HG02642 (cell line): ENCODE data around the gene LMX1B.
"Not testable (repeated sequence)": the region's sequence is repeated elsewhere in the genome, so short reads cannot be mapped to it uniquely, and the experiment has no call there.

Experiments used
- ATAC-seq: cut with Tn5 transposase; IDR thresholded peaks from one replicate; pipeline ENCODE4 v1.9.1; 2021; ENCODE audit warnings: mild to moderate bottlenecking; ENCODE audit not compliant: unreplicated experiment, poor library complexity

Gene LMX1B

DNA sequence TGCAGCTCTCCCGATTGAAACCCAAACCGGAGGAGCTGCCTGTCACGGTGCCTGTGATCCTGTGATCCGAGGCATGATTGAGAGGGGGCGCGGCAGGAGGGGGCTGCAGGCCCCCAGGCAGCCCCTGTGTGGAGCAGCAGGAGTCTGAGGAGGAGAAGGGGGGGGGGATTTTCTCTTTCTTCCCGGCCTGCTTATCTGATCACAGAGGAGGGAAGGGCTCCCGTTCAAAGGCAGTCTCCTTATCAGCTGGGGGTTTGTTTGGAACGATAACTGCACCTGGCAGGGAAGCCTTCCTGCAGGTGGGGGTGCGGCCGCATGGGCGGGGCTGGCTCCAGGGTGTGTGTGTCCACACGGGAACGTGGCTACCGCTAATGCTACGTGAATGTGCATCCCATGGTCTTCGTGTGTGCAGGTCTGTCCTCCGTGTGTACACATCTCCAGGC lies 38.4 kb downstream of the LMX1B start:
- ATAC-seq, result no peak

- ATAC-seq, result no peak
Measured at GRCh38 chr9:126654124-126654523, 40.4 kb downstream of the LMX1B start.

DNA sequence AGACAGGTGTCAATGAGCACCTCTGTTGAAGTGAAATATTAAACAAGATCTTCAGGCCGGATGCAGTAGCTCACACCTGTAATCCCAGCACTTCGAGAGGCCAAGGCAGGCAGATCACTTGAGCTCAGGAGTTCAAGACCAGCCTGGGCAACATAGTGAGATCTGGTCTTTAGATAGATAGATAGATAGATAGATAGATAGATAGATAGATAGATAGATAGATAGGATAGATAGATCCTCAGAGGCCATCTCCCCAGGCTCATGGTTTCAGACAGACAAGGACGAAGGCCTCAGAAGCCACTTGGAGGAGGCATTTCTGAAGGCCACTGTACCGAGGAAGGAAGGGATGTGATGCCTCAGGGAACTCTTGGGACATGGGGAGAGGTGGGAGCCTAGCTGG lies 42.5 kb downstream of the LMX1B start:
- not testable (repeated sequence) for ATAC-seq

DNA sequence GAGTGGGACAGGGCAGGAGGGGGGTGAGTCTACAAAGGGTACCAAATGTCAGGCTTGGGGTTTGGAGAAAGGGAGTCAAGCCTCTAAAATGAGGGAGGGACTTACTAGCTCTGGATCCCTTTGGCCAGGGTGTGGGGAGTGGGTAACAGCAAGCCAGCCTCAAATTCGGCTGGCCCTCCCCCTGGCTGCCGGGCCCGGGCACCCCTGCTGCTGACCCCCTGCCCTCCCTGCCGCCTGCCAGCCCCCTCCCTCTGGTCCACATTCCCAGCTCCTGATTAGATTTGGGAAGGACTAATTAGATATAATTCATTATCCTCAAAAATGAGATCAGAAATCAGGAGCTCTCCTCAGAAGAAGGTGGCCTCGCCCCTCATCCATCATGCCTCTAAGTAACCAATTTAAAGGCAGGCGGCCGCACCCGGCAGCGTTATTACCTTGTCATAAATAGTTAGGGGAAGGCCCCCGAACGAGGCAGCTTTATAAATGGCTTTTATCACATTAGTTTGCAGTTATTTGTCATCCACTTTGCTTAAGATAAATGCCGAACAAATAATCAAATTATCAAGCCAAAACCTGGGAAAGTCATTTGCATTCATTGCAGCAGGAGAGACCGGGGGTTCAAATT lies 44.6 kb downstream of the LMX1B start:
- ATAC-seq, result no peak

GRCh38 chr9:126658956-126659555 lies 45.3 kb downstream of the LMX1B start:
- ATAC-seq, result no peak

GRCh38 chr9:126661122-126661520 lies 47.4 kb downstream of the LMX1B start:
- ATAC-seq, result no peak

DNA sequence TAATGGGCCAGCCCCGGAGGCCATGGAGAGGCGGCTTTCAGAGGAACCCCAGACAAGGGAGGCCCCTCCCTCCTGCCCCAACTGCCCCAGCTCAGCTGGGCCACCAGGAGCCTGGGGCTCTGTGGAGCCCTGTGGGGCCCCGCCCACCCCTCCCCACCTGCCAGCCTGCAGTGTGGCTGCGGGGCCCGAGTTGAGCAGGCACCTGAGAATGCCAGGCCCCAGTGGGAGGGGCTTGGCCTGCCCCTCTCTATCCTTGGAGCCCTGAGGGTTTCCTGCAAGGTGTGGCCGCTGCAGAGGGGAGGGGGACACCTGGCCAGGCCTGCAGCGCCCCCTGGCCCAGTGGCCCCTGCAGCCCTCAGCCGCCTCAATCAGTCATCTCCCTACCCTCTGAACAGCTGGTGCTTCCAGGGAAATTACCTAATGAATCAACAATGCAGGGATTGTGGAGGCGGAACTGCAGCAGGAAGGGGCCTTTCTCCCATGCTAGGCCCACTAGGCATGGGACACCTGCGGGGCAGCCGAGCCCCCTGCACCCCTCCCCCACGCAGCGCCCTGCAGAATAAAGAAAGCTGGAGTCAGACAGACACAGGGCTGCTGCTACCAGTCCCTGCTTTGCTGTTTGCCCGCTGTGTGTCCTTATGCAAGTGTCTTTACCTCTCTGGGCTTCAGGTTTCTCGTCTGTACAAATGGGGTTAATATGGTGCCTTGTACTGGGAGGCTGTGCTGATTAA lies 48.0 kb downstream of the LMX1B start:
- ATAC-seq, result no peak

DNA sequence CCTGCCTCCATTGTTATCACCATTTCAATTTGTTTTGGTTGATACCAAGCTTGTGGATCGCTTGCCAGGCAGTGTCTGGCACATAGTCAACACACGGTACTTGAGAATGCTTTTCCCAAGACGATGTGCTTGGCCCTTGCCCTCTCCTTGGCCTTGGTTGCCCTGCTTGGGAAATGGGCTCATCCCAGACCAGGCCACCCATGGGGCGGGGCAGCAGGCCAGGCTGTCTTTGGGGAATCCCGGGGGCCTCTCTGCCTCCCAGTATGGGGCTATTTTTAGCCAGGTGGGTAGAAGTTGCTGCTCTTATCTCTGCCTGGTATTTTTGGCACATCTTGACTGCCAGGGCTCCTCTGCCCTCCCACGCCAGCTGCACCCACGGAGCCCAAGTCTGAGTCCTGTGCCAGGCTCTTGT lies 49.9 kb downstream of the LMX1B start:
- ATAC-seq, result no peak

DNA sequence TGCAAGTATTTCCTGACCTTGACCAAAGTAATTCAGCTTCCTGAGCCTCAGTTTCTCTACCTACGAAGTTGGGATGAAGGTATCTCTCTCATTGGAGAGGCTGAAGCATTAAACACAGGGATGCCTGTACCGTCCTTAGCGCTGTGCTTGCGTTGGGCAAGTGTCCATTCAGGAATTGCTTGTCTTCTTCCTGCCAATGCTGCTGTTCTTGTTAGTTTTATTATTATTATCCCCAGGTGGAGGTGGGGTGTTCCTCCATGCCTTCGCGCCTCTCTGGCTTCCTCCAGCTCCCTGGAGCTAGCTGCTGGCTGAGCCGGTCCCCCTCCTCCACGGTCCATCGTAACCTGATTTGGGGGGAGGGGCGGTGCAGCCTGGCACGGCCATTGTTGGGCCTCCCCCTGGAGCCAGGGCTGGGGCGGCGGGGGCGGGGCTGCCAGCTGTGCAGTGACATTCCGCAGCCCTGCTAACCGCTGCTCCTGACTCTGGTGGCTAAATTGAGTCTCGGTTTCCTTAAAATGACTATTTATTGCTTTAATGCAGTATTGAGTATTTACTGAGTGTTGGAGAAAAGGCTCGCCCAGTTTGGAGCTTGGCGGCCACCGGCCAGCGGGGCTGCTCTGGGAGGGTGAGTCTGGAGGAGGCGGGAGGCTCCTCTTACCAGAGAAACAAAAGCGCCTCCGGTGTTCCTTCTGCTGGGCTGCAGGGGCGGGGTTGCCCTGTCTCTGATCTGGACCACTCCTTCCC lies 51.3 kb downstream of the LMX1B start:
- no peak for ATAC-seq

DNA sequence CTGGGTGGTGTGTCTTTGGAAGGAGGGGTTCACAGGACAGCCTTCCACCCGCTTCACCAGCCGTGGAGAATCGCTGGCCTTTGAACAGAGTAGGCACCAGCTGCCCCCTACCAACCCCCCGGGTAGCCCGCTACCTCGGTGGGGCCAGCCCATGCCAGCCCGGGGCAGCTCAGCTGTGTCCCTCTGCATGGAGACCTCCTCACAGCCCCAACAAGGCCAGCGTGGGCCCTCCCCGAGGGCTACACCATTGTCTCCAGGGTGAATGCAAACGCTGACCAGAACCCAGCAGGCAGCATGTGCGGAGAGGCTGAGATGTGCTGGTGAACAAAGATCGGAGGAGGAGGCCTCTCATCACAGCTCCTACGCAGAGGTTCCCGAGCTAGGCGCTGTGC lies 51.9 kb downstream of the LMX1B start:
- ATAC-seq, result no peak

DNA sequence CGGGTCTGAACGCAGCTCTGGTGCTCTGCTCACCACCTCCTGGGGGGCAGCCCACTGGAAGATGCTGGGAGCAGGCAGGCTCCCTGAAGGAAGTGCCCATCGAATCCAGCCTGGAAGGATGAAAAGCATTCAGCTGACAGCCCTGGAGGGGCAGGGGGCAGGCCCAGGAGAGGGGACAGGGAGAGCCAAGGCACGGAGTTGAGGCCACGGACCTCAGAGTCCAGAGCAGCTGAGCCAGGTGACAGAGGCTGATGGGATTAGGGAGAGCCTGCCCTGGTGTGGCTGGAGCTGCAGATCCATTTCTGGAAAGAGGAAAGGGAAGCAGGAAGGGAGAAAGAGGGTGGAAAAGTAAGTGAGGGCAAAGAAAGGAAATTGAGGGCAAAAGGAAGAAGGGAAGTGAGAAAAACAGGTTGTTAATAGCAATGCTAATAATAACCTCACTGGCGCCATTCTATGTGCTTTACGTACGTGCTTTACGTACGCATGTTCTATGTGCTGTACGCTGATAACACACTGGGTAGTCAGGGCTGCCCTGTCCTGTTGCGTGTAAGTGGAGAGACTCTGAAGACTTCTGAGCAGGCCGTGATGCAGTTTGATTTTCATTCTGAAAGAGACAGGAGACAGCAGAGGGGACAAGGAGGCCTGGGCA lies 52.6 kb downstream of the LMX1B start:
- ATAC-seq, result no peak

GRCh38 chr9:126667190-126668055 lies 53.7 kb downstream of the LMX1B start:
- ATAC-seq, result no peak

DNA sequence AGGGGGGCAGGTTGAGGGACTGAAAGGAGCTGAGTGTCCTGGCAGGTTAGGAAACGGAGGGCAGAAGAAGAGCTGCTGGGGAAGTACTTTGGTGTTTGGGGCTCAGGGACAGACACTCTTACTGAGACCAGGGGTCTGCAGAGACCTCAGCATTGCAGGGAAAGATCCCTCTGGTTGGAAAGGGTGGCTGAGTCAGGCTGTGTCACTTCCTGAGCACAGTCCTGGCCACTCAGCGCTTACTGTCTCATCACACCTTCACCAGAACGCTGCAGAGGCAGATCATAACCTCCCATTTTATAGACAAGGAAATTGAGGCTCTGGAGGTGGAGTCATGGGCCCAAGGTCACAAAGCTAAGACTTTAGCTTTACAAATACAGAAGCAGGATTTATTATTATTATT lies 54.3 kb downstream of the LMX1B start:
- no peak for ATAC-seq

- ATAC-seq, result no peak
Measured at GRCh38 chr9:126669108-126669507, 55.4 kb downstream of the LMX1B start.

DNA sequence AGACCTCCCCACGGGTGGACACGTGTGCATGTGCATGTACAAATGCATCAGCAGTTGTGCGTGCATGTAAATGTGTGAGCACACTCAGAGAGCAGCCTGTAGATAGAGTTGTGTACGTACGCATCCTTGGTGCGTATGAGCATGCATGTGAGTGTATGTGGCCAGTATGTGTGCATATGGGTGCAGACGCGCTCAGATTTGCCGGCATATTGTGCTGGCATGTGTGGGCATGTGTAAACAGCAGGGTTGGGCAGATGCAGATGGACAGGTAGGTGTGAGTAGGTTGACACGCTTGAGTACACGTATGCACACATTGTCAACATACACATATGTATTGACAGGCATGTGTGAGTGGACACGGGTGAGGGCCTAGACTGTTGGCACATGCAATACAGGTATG lies 56.5 kb downstream of the LMX1B start:
- no peak for ATAC-seq

DNA sequence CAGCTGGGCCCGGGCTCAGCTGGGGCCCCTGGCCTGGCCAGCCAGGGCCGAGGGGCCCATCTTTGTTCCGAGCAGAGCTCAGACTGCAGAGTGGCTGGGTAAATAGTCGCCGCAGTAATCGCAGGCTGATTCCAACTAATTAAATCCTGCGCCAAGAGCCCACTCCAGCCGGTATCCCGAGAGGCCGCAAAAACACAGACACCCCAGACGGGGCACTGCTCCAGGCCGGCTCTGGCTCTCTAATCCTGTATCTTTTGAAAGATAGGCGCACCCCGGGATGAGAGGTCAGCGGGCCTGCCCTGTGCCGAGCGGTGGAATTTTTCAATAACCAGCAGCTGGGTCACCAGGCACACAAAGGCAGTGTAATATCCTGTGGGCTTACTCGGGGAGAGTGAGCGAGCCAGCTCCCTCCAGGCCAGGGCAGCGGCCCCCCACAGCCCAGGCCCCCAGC lies 57.7 kb downstream of the LMX1B start:
- ATAC-seq, result no peak

GRCh38 chr9:126671983-126672382 lies 58.3 kb downstream of the LMX1B start:
- ATAC-seq, result no peak

DNA sequence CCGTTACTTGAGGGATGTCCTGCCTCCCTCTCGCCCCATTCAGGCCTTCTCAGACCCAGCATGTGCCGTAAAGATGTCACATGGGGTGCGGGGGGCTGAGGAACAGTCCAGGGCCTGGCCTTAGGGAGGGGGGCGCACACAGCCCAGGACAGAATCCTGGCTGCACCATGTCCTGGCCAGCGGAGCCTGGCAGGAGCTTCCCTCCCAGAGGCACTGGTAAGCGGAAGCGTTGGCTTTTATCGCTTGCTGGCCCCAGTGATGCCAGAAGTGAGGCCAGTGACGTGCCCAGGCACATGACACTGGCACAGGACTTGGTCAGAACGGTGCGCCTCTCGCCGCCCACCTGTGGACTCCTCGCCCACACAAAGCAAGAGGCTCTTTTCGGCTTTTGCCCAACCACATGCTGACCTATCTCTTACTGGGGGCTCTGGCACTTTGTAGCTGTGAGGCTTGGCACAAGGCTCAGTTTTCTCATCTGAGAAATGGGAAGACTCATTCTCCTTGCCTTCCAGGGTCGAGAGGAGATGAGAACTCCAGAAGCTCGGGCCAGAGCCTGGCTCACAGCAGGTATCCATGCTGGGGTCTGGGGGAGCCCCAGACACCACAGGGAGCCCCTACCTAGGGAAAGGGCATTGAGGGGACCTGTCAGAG lies 59.0 kb downstream of the LMX1B start:
- no peak for ATAC-seq
